Endothelial cell of umbilical vein (primary cell): ENCODE results near the gene EIF3D.

Experiments used
- CTCF ChIP-seq, 2 donors: IDR thresholded peaks; 1 replicate in 1 of 2; 2 replicates in 1 of 2; pipeline ENCODE4 v1.5.1; 2011; ENCODE audit warnings: low read length in 2 of 2, mild to moderate bottlenecking in 2 of 2, moderate library complexity in 2 of 2, control low read depth in 1 of 2, inconsistent platforms in 1 of 2, low read depth in 1 of 2; ENCODE audit not compliant: insufficient read depth in 1 of 2; ENCODE audit errors: extremely low read depth in 1 of 2
- EZH2 ChIP-seq: IDR thresholded peaks from 2 replicates; pipeline ENCODE4 v1.6.1; 2012; ENCODE audit warnings: borderline replicate concordance, low read depth, mild to moderate bottlenecking, moderate library complexity, low read length, inconsistent platforms; ENCODE audit not compliant: severe bottlenecking
- FOS ChIP-seq: IDR thresholded peaks from 2 replicates; pipeline ENCODE4 v1.6.1; 2011; ENCODE audit warnings: mild to moderate bottlenecking, low read length, moderate library complexity, borderline replicate concordance; ENCODE audit not compliant: insufficient read depth
- MAX ChIP-seq: IDR thresholded peaks from 2 replicates; pipeline ENCODE4 v1.6.1; 2011; ENCODE audit not compliant: insufficient read depth, insufficient read length
- POLR2A ChIP-seq: IDR thresholded peaks from 2 replicates; pipeline ENCODE4 v1.6.1; 2012; ENCODE audit warnings: low read depth, mild to moderate bottlenecking, control low read depth, low read length
- POLR2AphosphoS5 ChIP-seq: IDR thresholded peaks from 2 replicates; pipeline ENCODE4 v1.6.1; 2012; ENCODE audit warnings: low read depth, mild to moderate bottlenecking, control low read depth, low read length, moderate library complexity; ENCODE audit not compliant: insufficient read depth

DNA sequence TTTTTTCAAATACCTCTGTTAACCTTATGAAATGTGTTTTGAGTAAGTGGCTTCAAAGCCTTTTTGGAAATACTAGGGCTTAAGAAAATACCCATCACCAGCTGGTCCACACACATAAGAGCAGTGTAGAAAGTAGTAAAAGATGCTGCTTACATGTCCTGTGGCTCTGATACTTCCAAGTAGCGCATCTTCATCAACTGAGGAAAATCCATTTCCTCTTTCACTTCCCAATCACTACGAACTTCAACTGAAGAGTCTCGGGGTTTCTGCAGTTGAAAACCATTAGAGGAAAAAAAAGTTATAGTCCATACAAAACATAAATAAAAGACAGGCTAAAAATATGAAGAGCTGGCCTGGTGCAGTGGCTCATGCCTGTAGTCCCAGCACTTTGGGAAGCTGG lies 8.5 kb downstream of the EIF3D start:
- TF ChIP-seq CTCF (IDR thresholded peaks at IDR 0.05; ENCODE audit: extremely low read depth in 1 of 2, insufficient read depth in 1 of 2, low read depth in 1 of 2, low read length in 2 of 2) = no peak
- TF ChIP-seq POLR2AphosphoS5 = no peak
- TF ChIP-seq POLR2A = no peak
- no peak for TF ChIP-seq FOS
- no peak for TF ChIP-seq EZH2
- no peak for TF ChIP-seq MAX
